ENCODE data around the gene ZSWIM5. TPM values are rescaled to one million over a fixed set of nuclear protein-coding genes. Genes with fewer than 3 reads are reported as not detected.

ZSWIM5 gene
- total and polyA plus RNA-seq, 2 of the 8 experiments (the other 6 are each of a cell fraction or from before 2014, with no cell fraction given), result 2.5 to 3.9 TPM

DNA sequence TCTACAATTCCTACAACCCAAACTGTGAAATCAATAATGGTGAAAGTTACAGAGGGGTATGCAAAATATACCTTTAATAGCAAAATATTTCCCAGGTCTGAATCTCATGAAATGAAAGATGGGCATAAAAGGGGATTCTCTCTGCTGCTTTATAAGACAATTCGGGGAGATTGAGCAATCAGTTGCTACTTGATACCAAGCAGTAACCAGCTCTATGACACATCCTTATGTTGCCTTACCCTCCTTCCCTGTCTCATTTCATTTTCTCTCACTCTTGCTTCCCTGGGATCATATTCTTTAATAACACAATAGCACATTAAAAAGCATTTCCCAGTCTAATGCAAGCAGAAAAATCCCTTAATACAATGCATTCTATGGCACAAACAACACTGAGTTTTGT lies 29.0 kb downstream of the ZSWIM5 start (continued):
- TF ChIP-seq SUZ12 (IDR thresholded peaks at IDR 0.05; ENCODE audit: low read length), result no peak
- TF ChIP-seq SIX5 (IDR thresholded peaks at IDR 0.05; ENCODE audit: low read depth, low read length), result no peak
- TF ChIP-seq, protein P1, sequence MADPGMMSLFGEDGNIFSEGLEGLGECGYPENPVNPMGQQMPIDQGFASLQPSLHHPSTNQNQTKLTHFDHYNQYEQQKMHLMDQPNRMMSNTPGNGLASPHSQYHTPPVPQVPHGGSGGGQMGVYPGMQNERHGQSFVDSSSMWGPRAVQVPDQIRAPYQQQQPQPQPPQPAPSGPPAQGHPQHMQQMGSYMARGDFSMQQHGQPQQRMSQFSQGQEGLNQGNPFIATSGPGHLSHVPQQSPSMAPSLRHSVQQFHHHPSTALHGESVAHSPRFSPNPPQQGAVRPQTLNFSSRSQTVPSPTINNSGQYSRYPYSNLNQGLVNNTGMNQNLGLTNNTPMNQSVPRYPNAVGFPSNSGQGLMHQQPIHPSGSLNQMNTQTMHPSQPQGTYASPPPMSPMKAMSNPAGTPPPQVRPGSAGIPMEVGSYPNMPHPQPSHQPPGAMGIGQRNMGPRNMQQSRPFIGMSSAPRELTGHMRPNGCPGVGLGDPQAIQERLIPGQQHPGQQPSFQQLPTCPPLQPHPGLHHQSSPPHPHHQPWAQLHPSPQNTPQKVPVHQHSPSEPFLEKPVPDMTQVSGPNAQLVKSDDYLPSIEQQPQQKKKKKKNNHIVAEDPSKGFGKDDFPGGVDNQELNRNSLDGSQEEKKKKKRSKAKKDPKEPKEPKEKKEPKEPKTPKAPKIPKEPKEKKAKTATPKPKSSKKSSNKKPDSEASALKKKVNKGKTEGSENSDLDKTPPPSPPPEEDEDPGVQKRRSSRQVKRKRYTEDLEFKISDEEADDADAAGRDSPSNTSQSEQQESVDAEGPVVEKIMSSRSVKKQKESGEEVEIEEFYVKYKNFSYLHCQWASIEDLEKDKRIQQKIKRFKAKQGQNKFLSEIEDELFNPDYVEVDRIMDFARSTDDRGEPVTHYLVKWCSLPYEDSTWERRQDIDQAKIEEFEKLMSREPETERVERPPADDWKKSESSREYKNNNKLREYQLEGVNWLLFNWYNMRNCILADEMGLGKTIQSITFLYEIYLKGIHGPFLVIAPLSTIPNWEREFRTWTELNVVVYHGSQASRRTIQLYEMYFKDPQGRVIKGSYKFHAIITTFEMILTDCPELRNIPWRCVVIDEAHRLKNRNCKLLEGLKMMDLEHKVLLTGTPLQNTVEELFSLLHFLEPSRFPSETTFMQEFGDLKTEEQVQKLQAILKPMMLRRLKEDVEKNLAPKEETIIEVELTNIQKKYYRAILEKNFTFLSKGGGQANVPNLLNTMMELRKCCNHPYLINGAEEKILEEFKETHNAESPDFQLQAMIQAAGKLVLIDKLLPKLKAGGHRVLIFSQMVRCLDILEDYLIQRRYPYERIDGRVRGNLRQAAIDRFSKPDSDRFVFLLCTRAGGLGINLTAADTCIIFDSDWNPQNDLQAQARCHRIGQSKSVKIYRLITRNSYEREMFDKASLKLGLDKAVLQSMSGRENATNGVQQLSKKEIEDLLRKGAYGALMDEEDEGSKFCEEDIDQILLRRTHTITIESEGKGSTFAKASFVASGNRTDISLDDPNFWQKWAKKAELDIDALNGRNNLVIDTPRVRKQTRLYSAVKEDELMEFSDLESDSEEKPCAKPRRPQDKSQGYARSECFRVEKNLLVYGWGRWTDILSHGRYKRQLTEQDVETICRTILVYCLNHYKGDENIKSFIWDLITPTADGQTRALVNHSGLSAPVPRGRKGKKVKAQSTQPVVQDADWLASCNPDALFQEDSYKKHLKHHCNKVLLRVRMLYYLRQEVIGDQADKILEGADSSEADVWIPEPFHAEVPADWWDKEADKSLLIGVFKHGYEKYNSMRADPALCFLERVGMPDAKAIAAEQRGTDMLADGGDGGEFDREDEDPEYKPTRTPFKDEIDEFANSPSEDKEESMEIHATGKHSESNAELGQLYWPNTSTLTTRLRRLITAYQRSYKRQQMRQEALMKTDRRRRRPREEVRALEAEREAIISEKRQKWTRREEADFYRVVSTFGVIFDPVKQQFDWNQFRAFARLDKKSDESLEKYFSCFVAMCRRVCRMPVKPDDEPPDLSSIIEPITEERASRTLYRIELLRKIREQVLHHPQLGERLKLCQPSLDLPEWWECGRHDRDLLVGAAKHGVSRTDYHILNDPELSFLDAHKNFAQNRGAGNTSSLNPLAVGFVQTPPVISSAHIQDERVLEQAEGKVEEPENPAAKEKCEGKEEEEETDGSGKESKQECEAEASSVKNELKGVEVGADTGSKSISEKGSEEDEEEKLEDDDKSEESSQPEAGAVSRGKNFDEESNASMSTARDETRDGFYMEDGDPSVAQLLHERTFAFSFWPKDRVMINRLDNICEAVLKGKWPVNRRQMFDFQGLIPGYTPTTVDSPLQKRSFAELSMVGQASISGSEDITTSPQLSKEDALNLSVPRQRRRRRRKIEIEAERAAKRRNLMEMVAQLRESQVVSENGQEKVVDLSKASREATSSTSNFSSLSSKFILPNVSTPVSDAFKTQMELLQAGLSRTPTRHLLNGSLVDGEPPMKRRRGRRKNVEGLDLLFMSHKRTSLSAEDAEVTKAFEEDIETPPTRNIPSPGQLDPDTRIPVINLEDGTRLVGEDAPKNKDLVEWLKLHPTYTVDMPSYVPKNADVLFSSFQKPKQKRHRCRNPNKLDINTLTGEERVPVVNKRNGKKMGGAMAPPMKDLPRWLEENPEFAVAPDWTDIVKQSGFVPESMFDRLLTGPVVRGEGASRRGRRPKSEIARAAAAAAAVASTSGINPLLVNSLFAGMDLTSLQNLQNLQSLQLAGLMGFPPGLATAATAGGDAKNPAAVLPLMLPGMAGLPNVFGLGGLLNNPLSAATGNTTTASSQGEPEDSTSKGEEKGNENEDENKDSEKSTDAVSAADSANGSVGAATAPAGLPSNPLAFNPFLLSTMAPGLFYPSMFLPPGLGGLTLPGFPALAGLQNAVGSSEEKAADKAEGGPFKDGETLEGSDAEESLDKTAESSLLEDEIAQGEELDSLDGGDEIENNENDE (IDR thresholded peaks at IDR 0.05; ENCODE audit: insufficient replicate concordance, low read length), result no peak
- no peak for TF ChIP-seq RNF2 (IDR thresholded peaks at IDR 0.05; ENCODE audit: borderline replicate concordance, low read depth, low read length, missing control alignments, poor library complexity, severe bottlenecking)
- no peak for TF ChIP-seq CBX8 (IDR thresholded peaks at IDR 0.05; ENCODE audit: borderline replicate concordance, low read depth, low read length)
- TF ChIP-seq CTBP2 (IDR thresholded peaks at IDR 0.05; ENCODE audit: borderline replicate concordance, insufficient read depth, insufficient read length, low read length), result no peak
- no peak for TF ChIP-seq CREB1 (IDR thresholded peaks at IDR 0.05)
- no peak for TF ChIP-seq TAF1 (IDR thresholded peaks at IDR 0.05; ENCODE audit: low read depth, low read length)
- no peak for TF ChIP-seq SP1 (IDR thresholded peaks at IDR 0.05; ENCODE audit: low read depth, low read length)
- TF ChIP-seq RXRA (IDR thresholded peaks at IDR 0.05; ENCODE audit: insufficient read depth, low read depth, low read length), result no peak
